ENCODE results near the gene GPR61. TPM values are rescaled to one million over a fixed set of nuclear protein-coding genes. Genes with fewer than 3 reads are reported as not detected.

The GPR61 gene
- total and polyA plus RNA-seq, 2 of the 4 experiments (the other 2 are of a cell fraction), result not detected

DNA sequence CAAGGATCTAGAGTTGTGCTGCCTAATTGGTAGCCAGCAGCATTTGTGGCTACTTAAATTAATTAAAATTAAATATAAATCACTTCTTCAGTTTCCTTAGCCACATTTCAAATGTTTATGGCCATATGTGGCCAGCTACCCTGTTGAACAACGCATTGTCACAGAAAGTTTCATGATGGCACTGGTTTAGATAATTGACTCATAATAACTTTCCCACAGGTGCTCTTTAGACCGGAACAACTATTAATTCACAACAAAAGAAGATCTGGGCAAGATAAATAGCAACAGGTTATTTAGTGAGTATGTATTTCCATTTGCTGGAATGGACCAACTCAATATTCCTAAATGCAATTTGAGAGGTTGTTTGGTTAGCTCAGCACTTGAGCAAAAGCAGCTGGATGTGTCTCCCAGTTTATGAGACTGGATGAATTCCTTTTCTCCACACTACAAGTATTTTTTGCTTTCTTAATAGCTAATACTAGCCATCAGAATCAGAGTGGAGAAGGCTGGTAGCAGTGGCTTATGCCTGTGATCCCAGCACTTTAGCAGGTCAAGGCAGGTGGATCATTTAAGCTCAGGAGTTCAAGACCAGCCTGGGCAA is 26.5 kb upstream of the GPR61 start:
- H4K8ac ChIP-seq (ENCODE audit: low read depth in 2 of 2, low read length in 2 of 2), result no peak overlapping the region
- H4K91ac ChIP-seq (ENCODE audit: insufficient read depth, low read depth, low read length), result no peak overlapping the region
- no peaks in the 10 kb centered on the region for H3K9me3 ChIP-seq (ENCODE audit: control insufficient read depth, insufficient read depth, low read length)
- H2AK9ac ChIP-seq (replicated peaks; ENCODE audit: low read depth, low read length, poor library complexity), result no peak overlapping the region
- no peaks in the 10 kb centered on the region for H3K36me3 ChIP-seq (ENCODE audit: control insufficient read depth, insufficient read depth, low read length)
- H3K4me2 ChIP-seq (ENCODE audit: low read depth, low read length), result no peak overlapping the region
- ChIA-PET CTCF (interaction anchor here (0.7 to 1.3 kb wide), 2 partner anchors 14 to 20 kb away, joined by 3 to 5 read pairs; no protein-coding TSS in a partner anchor), POLR2A (ENCODE audit: unreplicated experiment) (no interaction called here)
- H3K4ac ChIP-seq (ENCODE audit: low read depth, low read length), result no peak overlapping the region
- no peak for TF ChIP-seq SMC3 (IDR thresholded peaks at IDR 0.05; ENCODE audit: low read depth, low read length)
- TF ChIP-seq MXI1 (IDR thresholded peaks at IDR 0.05; ENCODE audit: borderline replicate concordance, low read depth, low read length), result no peak
- TF ChIP-seq, protein P1, sequence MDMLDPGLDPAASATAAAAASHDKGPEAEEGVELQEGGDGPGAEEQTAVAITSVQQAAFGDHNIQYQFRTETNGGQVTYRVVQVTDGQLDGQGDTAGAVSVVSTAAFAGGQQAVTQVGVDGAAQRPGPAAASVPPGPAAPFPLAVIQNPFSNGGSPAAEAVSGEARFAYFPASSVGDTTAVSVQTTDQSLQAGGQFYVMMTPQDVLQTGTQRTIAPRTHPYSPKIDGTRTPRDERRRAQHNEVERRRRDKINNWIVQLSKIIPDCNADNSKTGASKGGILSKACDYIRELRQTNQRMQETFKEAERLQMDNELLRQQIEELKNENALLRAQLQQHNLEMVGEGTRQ (IDR thresholded peaks at IDR 0.05; ENCODE audit: low read depth, low read length), result no peak
- TF ChIP-seq, protein P2, sequence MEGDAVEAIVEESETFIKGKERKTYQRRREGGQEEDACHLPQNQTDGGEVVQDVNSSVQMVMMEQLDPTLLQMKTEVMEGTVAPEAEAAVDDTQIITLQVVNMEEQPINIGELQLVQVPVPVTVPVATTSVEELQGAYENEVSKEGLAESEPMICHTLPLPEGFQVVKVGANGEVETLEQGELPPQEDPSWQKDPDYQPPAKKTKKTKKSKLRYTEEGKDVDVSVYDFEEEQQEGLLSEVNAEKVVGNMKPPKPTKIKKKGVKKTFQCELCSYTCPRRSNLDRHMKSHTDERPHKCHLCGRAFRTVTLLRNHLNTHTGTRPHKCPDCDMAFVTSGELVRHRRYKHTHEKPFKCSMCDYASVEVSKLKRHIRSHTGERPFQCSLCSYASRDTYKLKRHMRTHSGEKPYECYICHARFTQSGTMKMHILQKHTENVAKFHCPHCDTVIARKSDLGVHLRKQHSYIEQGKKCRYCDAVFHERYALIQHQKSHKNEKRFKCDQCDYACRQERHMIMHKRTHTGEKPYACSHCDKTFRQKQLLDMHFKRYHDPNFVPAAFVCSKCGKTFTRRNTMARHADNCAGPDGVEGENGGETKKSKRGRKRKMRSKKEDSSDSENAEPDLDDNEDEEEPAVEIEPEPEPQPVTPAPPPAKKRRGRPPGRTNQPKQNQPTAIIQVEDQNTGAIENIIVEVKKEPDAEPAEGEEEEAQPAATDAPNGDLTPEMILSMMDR (conservative IDR thresholded peaks at IDR 0.05; ENCODE audit: low read depth, low read length), result no peak
- no peak for TF ChIP-seq RCOR1 (IDR thresholded peaks at IDR 0.05; ENCODE audit: insufficient replicate concordance, low read length)
- TF ChIP-seq BHLHE40 (IDR thresholded peaks at IDR 0.05; ENCODE audit: low read depth, low read length), result no peak
- TF ChIP-seq RFX5 (IDR thresholded peaks at IDR 0.05; ENCODE audit: low read depth, low read length), result no peak
- no peak for TF ChIP-seq MAZ (IDR thresholded peaks at IDR 0.05; ENCODE audit: borderline replicate concordance, low read depth, low read length)
- no peak for TF ChIP-seq CEBPB (IDR thresholded peaks at IDR 0.05; ENCODE audit: low read depth, low read length)
- TF ChIP-seq CHD1 (IDR thresholded peaks at IDR 0.05; ENCODE audit: low read depth, low read length), result no peak
- TF ChIP-seq POLR2A (IDR thresholded peaks at IDR 0.05; ENCODE audit: low read depth, low read length), result no peak
- peaks cover 6% of the 10 kb centered on the region for H3K4me1 ChIP-seq (ENCODE audit: control insufficient read depth, insufficient read depth, low read length)
- intact Hi-C loops (cut with micrococcal nuclease) (no loop called here), dilution Hi-C loops (cut with HindIII; ENCODE audit: low sequenced_read_pairs, unreplicated experiment) (no loop called here), in situ Hi-C loops (cut with MboI; ENCODE audit: low sequenced_read_pairs) (no loop called here)
- H3K4me3 ChIP-seq (ENCODE audit: insufficient read depth, low read depth, low read length), result no peak overlapping the region
- no peak overlapping the region for H3K9ac ChIP-seq (ENCODE audit: low read depth, low read length)
- no peak overlapping the region for H2BK20ac ChIP-seq (ENCODE audit: low read depth, low read length)
- H3K27ac ChIP-seq (ENCODE audit: insufficient read depth, low read length), result no peak overlapping the region
- H3K14ac ChIP-seq (replicated peaks; ENCODE audit: low read depth, low read length), result no peak overlapping the region
- H3K27me3 ChIP-seq (ENCODE audit: control insufficient read depth, insufficient read depth, low read length), result peaks cover 6% of the 10 kb centered on the region
- no peak overlapping the region for H4K5ac ChIP-seq (ENCODE audit: low read depth, low read length)
- no peak for ATAC-seq (ENCODE audit: low read depth)
- no peaks in the 10 kb centered on the region for H3K79me1 ChIP-seq (ENCODE audit: low read depth in 1 of 2, low read length in 2 of 2)
- DNase-seq, result no peak
- no peak overlapping the region for H2BK5ac ChIP-seq (ENCODE audit: low read depth, low read length, poor library complexity, severe bottlenecking)
- no TSS peak for BruUV-seq (replicated peaks)
- no peak overlapping the region for H2BK120ac ChIP-seq (ENCODE audit: low read depth, low read length)
- no peaks in the 10 kb centered on the region for H3K9me1 ChIP-seq (ENCODE audit: insufficient read depth, low read length)
- no peak overlapping the region for H3K18ac ChIP-seq (ENCODE audit: low read depth, low read length)
- WGBS, 2 experiments (ENCODE audit: extremely low coverage in 2 of 2, insufficient read length in 1 of 2), result no CpG with 5 or more reads among the region's 2 CpGs
- H3K23ac ChIP-seq (ENCODE audit: low read depth, low read length), result no peak overlapping the region
- no peak overlapping the region for H2BK15ac ChIP-seq (ENCODE audit: low read depth, low read length)
- H4K20me1 ChIP-seq (ENCODE audit: insufficient read depth, low read length), result no peaks in the 10 kb centered on the region; the same call in 1 of the 2 replicates
- H3K56ac ChIP-seq (ENCODE audit: extremely low read depth, insufficient read depth, low read length), result no peak overlapping the region
- H2AK5ac ChIP-seq (ENCODE audit: low read depth, low read length), result no peak overlapping the region
- no peak overlapping the region for H2AFZ ChIP-seq (replicated peaks; ENCODE audit: low read length, poor library complexity)
